Endodermal cell (in vitro differentiated cells): ENCODE data around the gene FASN. TPM values are rescaled to one million over a fixed set of nuclear protein-coding genes. Genes with fewer than 3 reads are reported as not detected.

ENCODE experiments used
- DNase-seq: peaks from one replicate; pipeline ENCODE4 v3.0.0-alpha.2; 2017
- H3K27ac ChIP-seq: 2 replicates; pipeline ENCODE4 v1.5.1; 2013; ENCODE audit warnings: mild to moderate bottlenecking, low read depth, low read length, moderate library complexity
- H3K27me3 ChIP-seq: 2 replicates; pipeline ENCODE4 v1.6.1; 2013; ENCODE audit warnings: mild to moderate bottlenecking, low read length, moderate library complexity; ENCODE audit not compliant: insufficient read depth, control insufficient read depth, poor library complexity, severe bottlenecking
- H3K36me3 ChIP-seq: 2 replicates; pipeline ENCODE4 v1.7.0; 2013; ENCODE audit warnings: mild to moderate bottlenecking, low read length, moderate library complexity; ENCODE audit not compliant: control insufficient read depth, insufficient read depth
- H3K4me1 ChIP-seq: one replicate; pipeline ENCODE4 v1.7.0; 2013; ENCODE audit warnings: low read length; ENCODE audit not compliant: control insufficient read depth, insufficient read depth
- H3K4me3 ChIP-seq: 2 replicates; pipeline ENCODE4 v1.5.1; 2013; ENCODE audit warnings: mild to moderate bottlenecking, low read length, moderate library complexity
- H3K9ac ChIP-seq: 2 replicates; pipeline ENCODE4 v1.6.1; 2013; ENCODE audit warnings: mild to moderate bottlenecking, low read length, moderate library complexity; ENCODE audit not compliant: poor library complexity, severe bottlenecking; ENCODE audit errors: extremely low read depth
- H3K9me3 ChIP-seq: 2 replicates; pipeline ENCODE4 v1.6.1; 2013; ENCODE audit warnings: mild to moderate bottlenecking, low read length, moderate library complexity; ENCODE audit not compliant: control insufficient read depth
- H3K27ac Mint-ChIP-seq: 2 replicates; pipeline ENCODE4 v1.8.0; 2020; ENCODE audit warnings: mixed read lengths
- H3K27me3 Mint-ChIP-seq: 2 replicates; pipeline ENCODE4 v1.8.0; 2021; ENCODE audit warnings: mild to moderate bottlenecking, mixed read lengths; ENCODE audit not compliant: insufficient read depth
- H3K36me3 Mint-ChIP-seq: 2 replicates; pipeline ENCODE4 v1.8.0; 2020; ENCODE audit warnings: low read depth, mixed read lengths
- H3K4me1 Mint-ChIP-seq: 2 replicates; pipeline ENCODE4 v1.8.0; 2020; ENCODE audit warnings: mixed read lengths
- H3K4me3 Mint-ChIP-seq: 2 replicates; pipeline ENCODE4 v1.8.0; 2020; ENCODE audit warnings: mild to moderate bottlenecking, moderate library complexity, mixed read lengths
- H3K9me3 Mint-ChIP-seq: 2 replicates; pipeline ENCODE4 v1.8.0; 2020; ENCODE audit warnings: mild to moderate bottlenecking, mixed read lengths
- CTCF ChIP-seq: fragments of 200-600 bp; sonication (generic); conservative IDR thresholded peaks from 2 replicates; pipeline ENCODE4 v1.5.0; 2021; ENCODE audit warnings: antibody characterized with exemption, mild to moderate bottlenecking
- WGBS, 2 experiments: methylation state at CpG; one replicate each; pipeline versions ENCODE4 v1.1.5 to v1.1.7; 2013; ENCODE audit warnings: missing lambda C conversion rate in 2 of 2, mixed read lengths in 1 of 2; ENCODE audit not compliant: insufficient coverage in 1 of 2, insufficient read length in 1 of 2; 5-methylcytosine and 5-hydroxymethylcytosine counted together
- total RNA-seq, 2 donors: library from RNA; stranded (reverse); fragmentation: NEBNext Ultra II Directional in 1 of 2; extraction: Animal tissue kit (Norgen Biotek cat#: 25700) in 1 of 2; gene quantifications; 2 replicates in 1 of 2; 3 replicates in 1 of 2; pipeline ENCODE4 v1.2.1, GENCODE V29; 2021

Gene FASN
- total RNA-seq, 2 donors from 2014 or later, result 371 to 498 TPM

- H3K36me3 ChIP-seq, result peaks cover 43% of the 10 kb centered on the region
- Mint-ChIP-seq H3K9me3 (no peaks in the 10 kb centered on the region), H3K4me3 (no peak overlapping the region), H3K27me3 (no peaks in the 10 kb centered on the region), H3K36me3 (peaks cover 14% of the 10 kb centered on the region), H3K27ac (no peak overlapping the region), H3K4me1 (no peaks in the 10 kb centered on the region)
- no peak overlapping the region for H3K4me3 ChIP-seq
- no peaks in the 10 kb centered on the region for H3K27me3 ChIP-seq
- H3K4me1 ChIP-seq, result no peaks in the 10 kb centered on the region
- H3K9me3 ChIP-seq, result no peaks in the 10 kb centered on the region
- H3K27ac ChIP-seq, result no peak overlapping the region
- DNase-seq, result no peak
- 94 to 98% methylated on average over 20 to 29 of the region's 29 CpGs for WGBS, 2 experiments
- TF ChIP-seq CTCF, result no peak
- H3K9ac ChIP-seq, result no peak overlapping the region
These were observed 41.1 kb downstream of the FASN start for GRCh38 chr17:82056729-82057621.

- Histone ChIP-seq H3K4me1 (no peaks in the 10 kb centered on the region), H3K9ac (no peak overlapping the region), H3K4me3 (no peak overlapping the region), H3K36me3 (peaks cover 39% of the 10 kb centered on the region), H3K27ac (no peak overlapping the region), H3K27me3 (no peaks in the 10 kb centered on the region), H3K9me3 (no peaks in the 10 kb centered on the region)
- Mint-ChIP-seq H3K4me3 (no peak overlapping the region), H3K36me3 (peaks cover 14% of the 10 kb centered on the region), H3K27me3 (no peaks in the 10 kb centered on the region), H3K27ac (no peak overlapping the region), H3K4me1 (no peaks in the 10 kb centered on the region), H3K9me3 (no peaks in the 10 kb centered on the region)
- TF ChIP-seq CTCF, result no peak
- 95 to 98% methylated on average over 24 to 28 of the region's 28 CpGs for WGBS, 2 experiments
- no peak for DNase-seq
These were observed 41.9 kb downstream of the FASN start for GRCh38 chr17:82055965-82056728.

- Histone ChIP-seq H3K27me3 (no peaks in the 10 kb centered on the region), H3K4me1 (no peaks in the 10 kb centered on the region), H3K27ac (no peak overlapping the region), H3K4me3 (no peak overlapping the region), H3K9ac (no peak overlapping the region), H3K36me3 (peaks cover 39% of the 10 kb centered on the region), H3K9me3 (no peaks in the 10 kb centered on the region)
- no peak for TF ChIP-seq CTCF
- Mint-ChIP-seq H3K27ac (no peak overlapping the region), H3K36me3 (peaks cover 13% of the 10 kb centered on the region), H3K4me3 (no peak overlapping the region), H3K27me3 (no peaks in the 10 kb centered on the region), H3K9me3 (no peaks in the 10 kb centered on the region), H3K4me1 (peaks cover 4% of the 10 kb centered on the region)
- WGBS, 2 experiments, result 91 to 94% methylated on average over 18 to 26 of the region's 26 CpGs
- no peak for DNase-seq
These were observed 42.7 kb downstream of the FASN start for GRCh38 chr17:82055023-82055964.
